ENCODE data around the gene PTPN4.

PTPN4 gene

DNA sequence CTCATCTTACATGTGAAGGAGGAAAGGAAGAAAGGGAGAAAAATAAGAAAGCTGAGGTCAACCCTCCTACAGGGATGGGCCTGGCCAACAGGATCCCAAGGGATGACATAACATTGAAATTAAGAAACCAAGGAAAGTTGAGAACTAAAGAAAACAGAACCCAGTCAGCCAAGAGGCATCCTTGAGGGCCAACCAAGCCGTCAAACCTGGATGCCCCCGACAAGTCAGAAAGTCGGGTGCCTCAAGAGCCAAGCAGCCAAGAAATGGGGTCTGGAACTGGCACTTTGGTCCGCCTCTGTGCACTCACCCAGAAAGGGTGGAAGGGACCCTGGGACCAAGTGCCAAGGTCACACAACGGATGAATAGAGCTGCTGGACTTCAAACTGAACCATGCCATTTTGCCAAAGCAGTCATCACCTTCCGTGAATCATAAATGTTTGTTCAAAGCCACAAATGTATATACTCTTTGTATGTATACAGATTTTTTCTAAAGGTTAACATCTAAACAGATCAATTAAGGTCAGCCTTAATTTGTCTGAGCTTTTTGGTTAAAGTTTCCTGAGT, 27.0 kb upstream of the PTPN4 start:
- DNase-seq = no peak

DNA sequence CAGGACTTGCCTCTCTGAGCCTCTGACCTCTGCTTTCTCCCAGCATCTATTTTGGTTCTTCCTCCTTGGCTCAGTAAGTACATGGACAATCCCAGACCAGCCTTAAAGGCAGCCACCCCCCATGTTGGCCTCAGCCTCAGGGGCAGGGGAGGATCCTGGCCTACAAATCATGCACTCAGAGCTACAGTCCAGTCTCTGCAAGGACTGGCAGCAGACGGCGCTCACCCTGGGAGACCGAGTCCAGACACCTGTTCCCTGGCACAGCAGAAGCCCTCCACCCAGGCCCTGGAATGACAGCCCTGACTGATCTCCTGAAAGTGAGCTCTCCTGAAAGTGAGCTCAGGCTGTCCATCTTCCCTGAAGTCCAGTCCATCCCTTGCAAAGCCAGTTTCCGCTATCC, 25.7 kb upstream of the PTPN4 start:
- no peak for DNase-seq

DNA sequence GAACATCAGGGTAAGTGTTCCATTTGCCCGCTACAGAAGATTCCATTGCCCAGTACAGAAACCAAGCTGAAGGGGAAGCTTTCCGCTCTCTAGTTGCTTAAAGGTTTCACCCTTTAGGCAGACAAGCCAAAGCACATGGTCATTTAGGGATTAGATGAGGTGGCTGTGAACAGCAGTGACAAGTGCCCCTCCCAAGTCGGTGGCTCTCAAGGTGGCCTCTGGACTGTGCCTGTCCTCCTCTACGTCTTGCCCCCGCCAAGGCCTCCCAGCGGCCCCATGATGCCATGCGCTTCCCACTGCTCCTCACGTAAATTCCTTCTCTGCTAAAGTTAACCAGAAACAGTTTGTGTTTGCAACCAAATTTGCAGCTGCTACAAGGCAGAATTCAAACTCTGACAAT, 24.2 kb upstream of the PTPN4 start:
- DNase-seq = no peak

DNA sequence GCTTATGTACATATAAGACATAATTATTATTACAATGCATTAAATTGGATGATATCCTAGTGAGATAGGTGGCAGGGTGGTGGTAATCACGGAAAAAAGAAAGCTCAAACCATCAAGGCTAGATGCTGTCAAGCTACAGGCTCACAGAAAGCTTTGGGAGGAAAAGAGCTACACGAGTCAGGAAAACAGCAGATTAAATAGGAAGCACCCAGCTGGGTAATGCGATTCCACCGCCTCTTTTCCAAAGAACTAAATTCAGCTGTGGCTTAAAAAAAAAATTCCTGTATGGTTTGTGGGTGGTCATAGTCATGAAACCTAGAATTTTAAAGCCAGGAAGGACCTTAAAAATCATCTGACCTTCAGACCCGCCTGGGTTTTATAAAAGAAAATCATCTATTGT, 23.7 kb upstream of the PTPN4 start:
- no peak for DNase-seq

DNA sequence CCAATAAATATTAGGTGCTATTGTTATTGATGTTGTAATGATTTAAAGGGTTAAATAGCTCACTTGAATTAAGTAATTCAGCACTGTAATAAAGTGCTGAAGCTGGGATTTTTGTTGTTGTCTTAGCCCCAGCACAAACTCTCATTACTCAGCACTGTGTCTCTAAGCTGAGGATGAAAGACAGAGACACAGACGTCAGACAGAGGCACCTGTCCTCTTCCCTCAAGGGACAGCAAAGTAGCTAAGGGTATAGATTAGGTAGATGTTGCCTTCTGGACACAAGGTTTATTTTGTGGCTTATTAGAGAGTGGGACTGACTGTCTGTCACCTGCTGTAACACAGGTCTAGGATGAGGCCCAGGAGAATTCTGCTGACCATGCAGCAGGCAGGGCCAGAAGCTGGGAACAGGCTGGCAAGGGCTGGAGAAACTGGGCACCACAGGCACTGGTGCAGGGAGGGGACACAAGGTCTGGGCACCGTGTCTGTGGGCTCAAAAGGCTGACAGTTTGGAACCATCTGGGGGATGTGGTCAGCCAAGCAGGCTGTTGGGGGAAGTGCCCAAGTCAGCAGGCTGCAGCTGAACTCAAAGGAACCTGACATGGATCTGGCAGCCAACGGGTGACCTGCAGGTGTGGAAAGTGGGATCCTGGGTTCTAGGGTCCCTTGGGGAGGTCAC, 20.0 kb upstream of the PTPN4 start:
- DNase-seq = no peak

DNA sequence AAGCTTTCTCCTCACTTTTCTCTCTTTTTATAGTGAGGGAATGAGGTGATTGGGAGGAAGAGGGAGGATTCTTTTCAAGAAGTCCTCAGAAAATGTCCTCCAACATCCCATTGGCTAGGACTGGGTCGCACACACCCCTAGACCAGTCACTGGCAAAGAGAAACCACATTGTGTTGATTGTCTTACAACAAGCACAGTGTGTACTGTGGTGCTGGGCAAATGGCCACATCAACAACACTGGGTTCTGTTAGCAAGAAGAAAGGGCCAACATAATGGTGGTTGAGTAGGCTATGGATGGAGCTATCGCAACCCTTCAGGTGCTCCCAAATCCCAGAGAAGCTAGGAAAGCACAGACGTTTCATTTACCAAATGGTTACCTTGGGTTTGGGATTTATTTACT, 18.7 kb upstream of the PTPN4 start:
- no peak for DNase-seq

DNA sequence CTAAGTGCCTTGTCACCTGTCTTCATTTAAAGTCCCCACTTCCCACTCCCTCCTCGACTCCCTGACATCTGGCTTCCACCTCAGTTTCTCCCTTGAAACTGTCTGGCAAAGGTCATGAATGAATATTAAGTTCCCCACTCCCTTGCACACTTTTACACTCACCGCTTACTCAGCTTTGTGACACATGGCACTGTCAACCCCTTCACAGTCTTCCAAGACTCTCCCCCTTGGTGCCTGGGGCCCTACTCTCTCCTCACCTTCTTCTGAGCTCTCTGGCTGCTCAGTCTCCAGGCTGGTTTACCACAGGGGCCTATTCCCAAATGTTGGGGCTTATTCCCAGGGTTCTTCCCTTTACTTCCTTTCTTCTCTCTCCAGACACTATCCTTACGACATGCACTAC, 17.9 kb upstream of the PTPN4 start:
- DNase-seq = peak; percentile 7

DNA sequence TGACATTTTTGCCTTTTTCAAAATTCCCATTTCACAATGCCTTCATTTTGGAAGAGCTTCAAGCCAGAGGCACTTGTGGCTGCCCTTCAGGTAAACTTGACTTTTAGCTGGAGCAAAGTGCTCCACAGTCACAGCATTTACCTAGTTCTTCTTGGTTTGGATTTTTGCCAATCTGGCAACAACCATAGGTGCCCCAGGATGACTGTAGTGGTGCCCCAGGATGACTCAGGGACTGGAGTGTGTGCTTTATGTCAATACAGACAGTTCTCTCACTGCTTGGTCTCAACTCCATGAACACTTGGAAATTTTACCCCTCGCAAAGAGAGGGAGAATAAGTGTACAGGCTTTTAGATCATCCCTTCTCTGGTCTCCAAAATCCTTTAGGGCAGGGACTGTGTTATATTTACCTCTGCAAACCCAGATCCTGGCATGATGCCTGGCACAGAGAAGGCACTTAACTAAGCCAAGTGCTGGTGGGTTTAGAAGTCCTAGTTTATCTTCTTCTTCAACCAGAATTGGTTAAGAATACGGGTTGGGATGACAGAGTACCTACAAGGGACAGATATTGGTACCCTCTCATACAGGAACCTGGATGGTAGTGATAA, 15.3 kb upstream of the PTPN4 start:
- no peak for DNase-seq

DNA sequence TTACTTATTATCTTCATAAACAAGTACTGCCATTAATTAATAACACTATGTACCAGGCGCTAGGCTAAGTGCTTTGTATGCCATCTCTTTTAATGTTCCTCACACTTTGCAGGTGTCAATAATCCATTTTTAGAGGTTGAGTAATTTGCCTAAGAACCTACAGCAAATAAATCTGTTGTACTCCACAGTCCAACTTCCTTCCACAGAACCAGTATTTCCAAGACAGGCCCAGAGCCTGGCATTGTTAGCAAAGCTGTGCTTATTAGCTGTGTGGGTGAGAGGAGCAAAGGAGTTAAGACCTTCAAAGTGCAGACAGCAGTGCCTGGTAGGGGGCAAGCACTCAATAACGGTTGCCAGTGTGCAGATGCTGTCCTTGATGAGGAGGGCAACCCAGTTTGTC, 14.2 kb upstream of the PTPN4 start:
- DNase-seq = no peak

DNA sequence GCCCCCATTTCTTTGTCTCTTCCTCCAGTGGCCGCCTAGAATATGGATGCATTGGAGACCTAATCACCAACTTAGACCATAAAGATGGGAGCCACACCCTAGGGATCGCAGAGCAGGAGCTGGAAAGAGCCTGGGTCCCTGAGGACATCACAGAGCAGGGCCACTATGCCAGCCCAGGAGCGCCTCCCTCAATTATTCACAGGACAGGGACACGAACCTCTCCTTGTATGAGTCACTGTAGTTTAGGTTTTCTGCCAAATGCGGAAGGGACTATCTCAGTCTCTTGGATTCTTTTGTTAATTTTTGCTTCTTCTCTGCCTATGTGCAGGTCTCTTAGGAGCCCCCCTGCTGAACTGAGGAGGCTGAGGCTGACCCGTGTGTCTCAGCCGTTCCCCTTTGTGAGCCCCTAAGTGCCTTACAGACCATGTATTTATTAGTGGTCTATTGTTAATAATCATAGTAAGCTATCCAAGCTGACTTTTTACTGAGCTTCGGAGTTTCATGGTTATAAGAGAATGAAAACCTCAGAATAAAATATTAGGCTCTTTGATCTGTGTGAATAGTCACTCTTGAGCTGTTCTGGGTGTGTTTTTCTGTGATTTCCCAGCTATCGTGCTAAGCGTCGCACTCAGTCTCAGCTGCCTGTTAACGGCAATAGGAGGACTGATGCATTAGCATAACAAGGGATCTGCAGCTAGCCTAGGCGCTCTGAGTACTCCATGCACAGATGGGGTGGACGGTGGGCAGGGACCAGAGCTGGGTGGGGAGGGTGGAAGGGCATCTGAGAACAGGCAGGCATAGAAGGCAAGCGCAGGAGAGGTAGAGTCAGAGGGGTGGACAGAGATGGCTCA, 12.7 kb upstream of the PTPN4 start:
- peak; percentile 16 for DNase-seq

DNA sequence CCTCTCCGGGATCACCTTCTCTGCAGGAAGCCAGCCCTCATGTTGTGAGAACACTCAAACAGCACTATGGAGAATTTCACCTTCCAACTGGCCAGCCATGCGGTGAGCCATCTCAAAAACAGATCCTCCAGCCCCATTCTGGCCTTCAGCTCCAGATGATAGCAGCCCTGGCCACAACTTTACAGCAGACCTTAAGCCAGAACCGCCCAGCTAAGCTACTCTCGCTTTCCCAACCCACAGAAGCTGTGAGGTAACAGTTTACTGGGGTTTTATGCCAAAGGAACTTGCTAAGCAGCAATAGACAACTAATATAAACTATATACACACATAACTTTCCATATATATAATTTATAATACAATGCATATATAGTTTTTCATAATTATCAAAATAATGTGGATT, 11.6 kb upstream of the PTPN4 start:
- no peak for DNase-seq

DNA sequence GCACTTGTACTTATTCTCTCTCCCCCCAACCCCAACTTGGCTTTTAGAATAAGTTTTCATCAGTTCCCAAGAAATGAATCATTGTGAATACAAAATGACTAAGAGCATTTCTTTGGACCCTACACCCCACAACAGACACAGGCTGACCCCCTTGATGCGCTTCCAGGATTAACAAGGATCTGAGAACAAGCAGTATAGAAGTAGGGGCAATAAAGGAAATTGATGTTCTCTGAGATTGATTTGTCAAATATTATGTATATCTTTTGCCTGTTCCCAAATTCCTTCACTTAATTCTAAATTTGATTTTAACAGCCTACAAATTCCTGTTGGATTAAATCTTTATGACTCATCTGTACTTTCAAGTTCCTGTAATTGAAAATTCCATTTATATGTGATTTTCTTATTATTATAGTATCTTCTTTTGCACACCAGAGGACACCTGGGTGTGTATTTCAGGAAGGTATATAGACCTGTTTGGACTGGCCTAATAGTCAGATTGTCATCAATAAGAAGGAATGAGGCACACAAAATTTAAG, 10.2 kb upstream of the PTPN4 start:
- peak; percentile 72 for DNase-seq

DNA sequence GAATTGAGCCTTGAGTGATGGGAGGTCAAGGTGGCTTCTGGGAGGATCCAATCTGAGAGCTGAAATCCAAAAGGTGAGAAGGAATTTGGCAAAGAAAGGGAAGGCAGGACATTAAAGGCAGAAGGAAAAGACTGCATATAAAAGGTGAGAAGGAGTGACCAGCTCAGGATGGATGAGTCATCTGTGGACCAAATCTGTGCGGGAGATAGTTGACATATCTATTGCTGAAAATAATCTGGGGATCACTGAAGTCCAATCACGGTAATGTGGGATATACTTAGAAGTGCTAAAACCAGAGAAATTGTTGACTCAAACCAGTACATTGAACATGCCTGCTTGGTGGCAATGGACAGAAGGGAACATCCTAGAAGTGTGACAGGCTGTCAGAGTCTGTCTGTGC, 8.0 kb upstream of the PTPN4 start:
- DNase-seq = peak; percentile 6

DNA sequence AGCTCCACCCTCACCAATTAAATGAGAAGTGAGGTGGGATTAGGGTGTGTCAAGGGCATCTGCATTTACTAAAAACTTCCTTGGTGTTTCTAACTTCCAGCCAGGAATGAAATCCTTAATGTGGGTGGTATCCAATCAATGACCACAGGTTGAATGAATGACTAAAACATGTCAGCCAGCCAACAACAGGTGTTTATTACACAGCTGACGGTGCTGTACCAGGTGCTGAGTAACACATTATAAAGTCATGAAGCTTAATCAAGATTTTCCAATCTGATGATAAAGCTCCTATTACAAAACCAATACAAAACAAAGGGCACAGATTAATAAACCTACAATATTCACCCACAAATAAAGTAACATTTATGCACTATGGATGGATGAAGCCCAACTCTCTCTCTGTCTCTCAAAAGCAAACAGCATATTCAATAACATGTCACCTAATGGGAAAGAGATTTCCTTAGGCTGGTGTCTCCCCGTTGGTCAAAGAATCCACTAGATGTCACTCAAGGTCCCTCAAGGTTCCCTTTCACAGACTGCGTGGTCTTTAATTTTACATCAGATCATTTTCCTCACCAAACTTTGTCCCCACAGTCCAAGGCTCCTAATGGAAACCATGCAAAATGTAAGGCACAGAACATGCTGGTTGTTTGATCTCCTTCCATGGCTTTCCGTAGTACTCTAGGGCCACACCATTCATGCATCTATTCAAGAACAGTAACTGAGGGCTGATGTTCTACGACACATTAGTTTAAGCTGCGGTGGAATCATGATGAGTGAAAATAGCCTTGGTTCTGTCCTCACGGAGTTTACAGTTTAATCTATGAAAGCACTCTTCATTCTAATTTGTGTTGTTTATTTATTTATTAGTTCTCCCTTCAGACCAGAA, 6.4 kb upstream of the PTPN4 start:
- DNase-seq = peak; percentile 48

DNA sequence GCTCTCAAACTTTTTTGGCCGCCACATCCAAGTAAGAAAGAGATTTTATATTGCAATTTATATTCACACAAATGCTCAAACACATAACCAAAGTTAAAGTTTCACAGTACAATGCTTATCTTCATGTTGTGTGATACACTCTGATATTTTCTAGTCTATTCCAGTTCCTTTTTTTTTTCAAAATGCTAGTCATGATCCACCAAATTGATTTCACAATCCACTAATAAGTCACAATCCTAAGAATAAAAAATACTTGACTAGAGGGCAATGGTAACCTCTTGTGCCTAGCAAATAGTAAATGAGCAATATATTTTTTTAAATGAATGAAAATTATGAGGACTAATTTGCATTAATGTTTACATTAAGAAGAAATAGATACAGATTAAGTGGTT, 5.8 kb upstream of the PTPN4 start:
- no peak for DNase-seq

DNA sequence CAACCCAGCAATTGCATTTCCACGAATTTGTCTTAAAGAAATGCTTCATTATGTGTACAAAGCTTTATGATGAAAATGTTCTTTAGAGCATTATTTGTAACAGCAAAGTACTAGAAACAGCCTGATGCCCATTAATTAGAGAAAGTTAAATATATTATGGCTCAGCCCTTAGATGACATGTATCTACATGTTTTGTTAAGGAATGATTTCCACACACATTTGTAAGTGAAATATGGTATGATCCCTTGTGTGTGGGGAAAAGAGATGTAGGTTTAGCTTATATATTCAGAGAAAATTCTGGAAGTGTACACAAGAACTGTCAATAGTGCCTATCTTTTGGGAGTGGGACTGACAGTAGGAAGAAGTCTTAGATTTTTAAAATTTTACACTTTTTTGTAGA, 3.8 kb upstream of the PTPN4 start:
- DNase-seq = no peak

DNA sequence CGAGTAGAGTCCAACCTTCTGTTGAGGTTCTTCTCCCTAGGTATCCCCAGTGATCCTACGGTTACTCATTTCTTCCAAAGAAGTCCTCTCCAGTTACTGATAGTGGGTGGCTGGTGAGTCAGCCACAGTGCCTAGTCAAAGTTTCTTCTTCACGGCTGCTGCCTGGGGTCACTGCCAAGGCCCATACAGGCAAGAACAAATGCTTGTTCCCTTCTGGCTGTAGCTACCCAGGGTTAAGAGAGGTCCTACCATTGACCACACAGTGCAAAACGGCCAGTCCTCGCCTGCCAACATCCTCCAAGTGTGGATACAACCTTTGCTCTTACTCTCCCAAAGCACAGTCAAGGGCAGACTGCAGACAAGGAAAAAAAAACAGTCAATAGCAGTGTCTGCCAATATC, 2.9 kb upstream of the PTPN4 start:
- DNase-seq = peak; percentile 83

DNA sequence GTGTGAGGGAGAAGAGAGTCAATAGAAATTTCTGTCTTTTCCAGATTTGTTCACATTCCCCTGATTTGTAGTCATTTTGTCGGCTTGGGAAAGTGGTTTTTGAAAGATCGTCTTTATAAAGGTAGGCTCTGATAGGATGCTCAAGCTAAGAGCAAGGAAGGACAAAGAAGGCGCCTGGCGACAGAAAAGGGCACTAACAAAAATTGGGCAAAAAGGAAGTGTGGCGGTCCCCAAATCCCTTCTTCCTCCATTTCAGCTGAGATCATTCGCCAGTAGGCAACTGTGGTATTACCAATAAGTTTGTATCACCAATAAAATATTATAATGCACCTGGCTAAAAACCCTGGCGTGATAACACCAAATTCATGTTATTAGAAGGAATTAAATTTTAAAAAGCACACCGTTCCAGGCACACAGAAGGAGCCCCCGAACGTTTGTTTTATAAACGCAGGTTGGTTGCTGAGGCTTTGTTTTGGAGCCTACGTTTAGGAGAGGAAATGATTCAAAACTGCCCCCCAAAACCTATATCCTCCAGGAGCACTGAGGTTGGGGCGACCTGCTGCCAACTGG, 756 bp upstream of the PTPN4 start:
- no peak for DNase-seq

DNA sequence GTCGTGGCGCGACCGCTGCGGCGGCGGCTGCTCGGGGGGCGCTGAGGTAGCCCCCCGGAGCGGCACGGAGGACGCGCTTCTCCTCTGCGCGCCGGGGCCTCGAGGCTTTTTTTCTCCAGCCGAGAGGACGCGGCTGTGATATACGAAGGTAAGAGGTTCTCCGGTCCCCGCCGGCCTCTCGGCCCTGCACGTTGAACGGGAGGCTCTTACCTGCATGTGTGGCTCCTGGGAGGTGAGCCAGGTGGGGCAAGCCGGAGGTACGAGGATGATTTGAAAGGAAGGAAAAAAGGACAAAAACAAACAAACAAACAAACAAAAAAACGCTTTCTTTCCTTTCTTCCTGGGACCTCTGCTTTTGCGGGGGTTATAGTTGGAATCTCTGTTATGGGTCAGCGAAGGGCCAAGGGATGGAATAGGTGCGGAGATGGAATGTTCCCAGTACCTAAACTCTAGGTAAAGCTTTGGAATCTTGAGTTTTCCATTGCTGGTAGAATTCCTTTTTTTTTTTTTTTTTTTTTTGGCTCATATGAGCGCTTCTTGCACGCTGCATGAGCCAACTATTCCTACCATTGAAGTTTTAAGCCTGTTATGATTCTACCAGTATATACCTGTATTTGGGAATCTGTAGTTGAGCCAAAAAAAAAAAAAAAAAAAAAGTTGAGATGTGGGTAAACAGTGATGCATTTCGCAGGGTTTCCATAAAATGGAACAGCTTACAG, 674 bp downstream of the PTPN4 start:
- peak; percentile 1 for DNase-seq

DNA sequence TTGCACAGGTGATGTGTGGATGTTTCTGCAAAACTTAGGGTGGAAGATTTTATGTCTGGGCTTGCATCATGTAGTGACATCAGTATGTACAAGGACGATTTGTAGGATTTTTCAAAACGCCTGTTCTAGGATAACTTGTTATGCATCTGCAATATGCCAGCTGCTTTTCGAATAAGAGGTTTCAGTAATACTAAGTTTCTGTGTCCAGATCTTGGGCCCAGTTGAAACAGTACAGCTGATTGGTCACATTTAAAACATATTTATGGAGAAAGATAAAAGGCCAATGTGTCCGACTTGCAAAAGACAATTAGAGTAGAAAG, 1.2 kb downstream of the PTPN4 start:
- peak; percentile 26 for DNase-seq

DNA sequence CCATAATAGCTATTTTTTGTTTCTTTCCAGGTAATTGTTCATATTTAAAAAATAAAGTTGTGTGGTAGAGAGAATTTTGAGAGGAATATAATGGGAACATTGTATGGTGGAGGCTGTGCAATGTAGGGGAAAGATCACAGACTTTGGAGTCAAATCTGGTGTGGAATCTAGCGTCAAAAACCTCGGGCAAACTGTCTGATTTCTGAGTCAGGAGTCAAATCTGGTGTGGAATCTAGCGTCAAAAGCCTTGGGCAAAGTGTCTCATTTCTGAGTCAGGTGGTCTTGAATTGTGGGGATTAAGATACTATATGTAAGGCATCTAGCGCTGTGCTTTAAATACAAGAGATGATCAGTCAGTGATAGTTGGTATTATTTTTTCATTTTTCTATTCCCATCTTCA, 5.1 kb downstream of the PTPN4 start:
- DNase-seq = no peak
